ENCODE results near the gene DICER1. TPM values are rescaled to one million over a fixed set of nuclear protein-coding genes. Genes with fewer than 3 reads are reported as not detected.

Gene DICER1
- polyA plus RNA-seq, 3 donors, result 26.5 to 38.4 (median 34.7) TPM

- Mint-ChIP-seq H3K27ac (no peak overlapping the region), H3K36me3 (peaks cover 0 to 11% of the 10 kb centered on the region in 2 donors), H3K27me3 (ENCODE audit: low read depth in 3 of 3) (peaks cover 0 to 2% (median 0%) of the 10 kb centered on the region in 3 donors), H3K4me3 (no peak overlapping the region), H3K9me3 (peaks cover 5 to 18% (median 10%) of the 10 kb centered on the region in 7 donors), H3K4me1 (peaks cover 17% of the 10 kb centered on the region)
- Histone ChIP-seq H3K9ac (ENCODE audit: insufficient read depth, low read length, poor library complexity, severe bottlenecking) (no peak overlapping the region), H3K27ac (ENCODE audit: low read depth in 1 of 2, low read length in 2 of 2) (no peak overlapping the region), H4K20me1 (ENCODE audit: insufficient read depth, low read length) (no peaks in the 10 kb centered on the region), H3K4me2 (replicated peaks; ENCODE audit: extremely low read depth, low read length, poor library complexity, severe bottlenecking) (no peak overlapping the region), H3K79me2 (ENCODE audit: insufficient read depth, low read length) (no peaks in the 10 kb centered on the region), H3K36me3 (replicated peaks in 1 of 2; ENCODE audit: control insufficient read depth in 1 of 2, insufficient read depth in 2 of 2, low read length in 2 of 2) (no peaks in the 10 kb centered on the region), H2AFZ (ENCODE audit: insufficient read depth, low read depth, low read length, poor library complexity, severe bottlenecking) (no peak overlapping the region), H3K9me3 (replicated peaks in 1 of 2; ENCODE audit: control insufficient read depth in 1 of 2, insufficient read depth in 1 of 2, low read length in 2 of 2) (peaks cover 0 to 5% of the 10 kb centered on the region in 2 donors), H3K27me3 (ENCODE audit: control insufficient read depth in 2 of 2, insufficient read depth in 2 of 2, low read length in 2 of 2) (no peaks in the 10 kb centered on the region), H3K4me3 (replicated peaks in 1 of 3; ENCODE audit: low read depth in 2 of 3, low read length in 3 of 3) (no peak overlapping the region), H3K4me1 (ENCODE audit: control insufficient read depth in 1 of 2, insufficient read depth in 2 of 2, low read length in 2 of 2) (peaks cover 16 to 20% of the 10 kb centered on the region in 2 donors)
- intact Hi-C loops (cut with micrococcal nuclease), result no loop called here
- no peak for TF ChIP-seq CTCF (IDR thresholded peaks at IDR 0.05)
- WGBS (ENCODE audit: insufficient coverage), result 92% methylated on average over 2 of the region's 2 CpGs
- DNase-seq, result no peak
These were observed 9.8 kb upstream of the DICER1 start for GRCh38 chr14:95167177-95167576.

GRCh38 chr14:95165517-95165916 is 8.2 kb upstream of the DICER1 start:
- Histone ChIP-seq H3K36me3 (replicated peaks in 1 of 2; ENCODE audit: control insufficient read depth in 1 of 2, insufficient read depth in 2 of 2, low read length in 2 of 2) (no peaks in the 10 kb centered on the region), H3K4me1 (ENCODE audit: control insufficient read depth in 1 of 2, insufficient read depth in 2 of 2, low read length in 2 of 2) (peaks cover 14 to 19% of the 10 kb centered on the region in 2 donors), H3K27me3 (ENCODE audit: control insufficient read depth in 2 of 2, insufficient read depth in 2 of 2, low read length in 2 of 2) (no peaks in the 10 kb centered on the region), H3K9me3 (replicated peaks in 1 of 2; ENCODE audit: control insufficient read depth in 1 of 2, insufficient read depth in 1 of 2, low read length in 2 of 2) (peaks cover 0 to 5% of the 10 kb centered on the region in 2 donors), H3K4me3 (replicated peaks in 1 of 3; ENCODE audit: low read depth in 2 of 3, low read length in 3 of 3) (no peak overlapping the region), H4K20me1 (ENCODE audit: insufficient read depth, low read length) (no peaks in the 10 kb centered on the region), H3K79me2 (ENCODE audit: insufficient read depth, low read length) (no peaks in the 10 kb centered on the region), H3K4me2 (replicated peaks; ENCODE audit: extremely low read depth, low read length, poor library complexity, severe bottlenecking) (no peak overlapping the region), H2AFZ (ENCODE audit: insufficient read depth, low read depth, low read length, poor library complexity, severe bottlenecking) (no peak overlapping the region), H3K9ac (ENCODE audit: insufficient read depth, low read length, poor library complexity, severe bottlenecking) (no peak overlapping the region), H3K27ac (ENCODE audit: low read depth in 1 of 2, low read length in 2 of 2) (no peak overlapping the region)
- WGBS (ENCODE audit: insufficient coverage), result 100% methylated on average over 2 of the region's 3 CpGs
- H3K36me3 Mint-ChIP-seq, result peaks cover 0 to 11% of the 10 kb centered on the region in 2 donors
- TF ChIP-seq CTCF (IDR thresholded peaks at IDR 0.05), result no peak
- peaks cover 19% of the 10 kb centered on the region for H3K4me1 Mint-ChIP-seq
- peaks cover 5 to 18% (median 10%) of the 10 kb centered on the region in 7 donors for H3K9me3 Mint-ChIP-seq
- peaks cover 0 to 5% (median 0%) of the 10 kb centered on the region in 3 donors for H3K27me3 Mint-ChIP-seq (ENCODE audit: low read depth in 3 of 3)
- intact Hi-C loops (cut with micrococcal nuclease), result no loop called here
- no peak overlapping the region for H3K27ac Mint-ChIP-seq
- DNase-seq, result no peak
- H3K4me3 Mint-ChIP-seq, result no peak overlapping the region

All from CD14-positive monocyte (primary cell).